ENCODE measurements around the gene GEMIN7. TPM values are rescaled to one million over a fixed set of nuclear protein-coding genes. Genes with fewer than 3 reads are reported as not detected.
A peak's percentile ranks its signal among the peaks of the same experiment; 100 is the strongest.

GEMIN7 gene
- total and polyA plus RNA-seq, 2 of the 13 experiments (the other 11 are each of a cell fraction or from before 2014, with no cell fraction given): 24.1 to 30.6 TPM

DNA sequence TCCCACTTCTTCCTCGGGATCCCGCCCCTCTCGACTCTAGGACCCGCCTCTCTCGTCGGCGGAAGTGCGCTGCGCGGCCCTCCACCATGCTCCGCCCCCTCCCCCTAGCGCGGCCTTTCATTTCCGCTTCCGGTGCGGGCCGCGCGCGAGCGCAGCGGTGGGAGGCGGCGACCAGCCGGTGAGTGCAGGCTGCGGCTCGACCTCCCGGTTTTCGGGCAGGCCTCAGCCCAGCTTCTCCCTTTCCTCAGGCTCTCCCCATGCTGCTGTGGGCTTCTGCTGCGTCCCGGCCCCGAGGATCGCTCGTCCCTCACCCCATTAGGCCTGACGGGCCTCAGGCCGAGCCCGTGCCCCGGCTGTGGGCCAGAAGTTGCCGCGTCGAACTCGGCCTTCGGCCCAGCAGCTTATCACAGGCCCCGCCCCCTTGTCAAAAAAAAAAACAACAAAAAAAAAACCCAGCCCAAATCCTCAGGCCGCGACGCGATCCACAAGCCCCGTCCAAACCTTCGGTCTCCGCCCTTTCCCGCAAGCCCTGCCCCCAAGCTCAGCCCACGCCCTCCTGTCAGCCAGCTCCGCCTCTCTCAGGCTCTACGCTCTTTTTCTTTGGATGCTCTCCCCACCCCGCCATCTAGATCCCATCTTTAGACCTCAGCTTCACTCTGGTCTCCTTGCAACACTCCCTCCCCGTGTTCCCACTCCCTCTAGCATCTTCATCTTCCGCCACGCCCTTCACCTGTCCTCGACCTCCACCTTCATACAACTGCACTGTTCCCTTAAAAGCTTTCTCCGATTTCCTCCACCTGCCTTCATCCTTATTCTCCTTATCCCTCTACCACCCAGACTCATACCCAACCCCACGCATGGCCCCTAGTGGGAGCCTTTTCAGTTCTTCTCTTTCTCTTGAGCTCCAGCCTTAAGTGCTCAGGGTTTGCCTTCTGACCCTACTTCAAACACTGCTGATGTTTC, 39.8 kb upstream of the GEMIN7 start, which contains the start of gene CLASRP:
Gene CLASRP (plus strand): TSS at position 115 of the 963 bp plus-strand sequence. CDS start 1,168 bp downstream, outside the sequence.
- BruUV-seq (replicated peaks): no TSS peak
- H3K36me3 ChIP-seq (replicated peaks in 1 of 2; ENCODE audit: control insufficient read depth in 1 of 2, insufficient read depth in 2 of 2, low read length in 2 of 2): peaks cover 4 to 32% of the 10 kb centered on the region in 2 experiments
- ChIA-PET POLR2A (interaction anchor here (0.7 to 2.2 kb wide), 21 partner anchors 8 to 149 kb away, joined by 3 to 14 read pairs (median 6); partner anchors contain the start of genes APOE, BLOC1S3, CLPTM1 and GEMIN7), CTCF (ENCODE audit: low intra/inter-chr PET ratio, low total read pairs) (no interaction called here)
- WGBS (ENCODE audit: low lambda C conversion rate): 5% methylated on average over 28 of the region's 62 CpGs
- H3K4me3 ChIP-seq (replicated peaks in 1 of 3; ENCODE audit: insufficient read depth in 1 of 3, low read depth in 2 of 3, low read length in 3 of 3): peak within 1 kb of the TSS; percentile 94 to 100 (median 95)
- peak within 1 kb of the TSS; percentile 91 for H3K4me2 ChIP-seq (ENCODE audit: low read depth, low read length)
- H3K9me3 ChIP-seq (ENCODE audit: low read length): no peaks in the 10 kb centered on the region
- no peaks in the 10 kb centered on the region; a peak in 1 of 5 replicates for H3K27me3 ChIP-seq (ENCODE audit: control insufficient read depth in 1 of 2, insufficient read depth in 2 of 2, low read length in 2 of 2)
- peaks cover 16% of the 10 kb centered on the region; the same call in 1 of the 2 replicates for H4K20me1 ChIP-seq (ENCODE audit: insufficient read depth, low read length)
- peak within 1 kb of the TSS; percentile 95 for H3K9ac ChIP-seq (ENCODE audit: insufficient read depth, low read depth, low read length)
- in situ Hi-C loops (cut with HindIII; ENCODE audit: extremely low pct_ligation_motif_present, low pct_unique_long_range_greater_than_20kb) (no loop called here), intact Hi-C loops (cut with micrococcal nuclease; ENCODE audit: unreplicated experiment) (no loop called here)
- DNase-seq (ENCODE audit: low spot score) (peak; percentile 71), FAIRE-seq (peak; percentile 71), ATAC-seq (peak; percentile 97)
- peak within 1 kb of the TSS; percentile 91 for H3K27ac ChIP-seq (ENCODE audit: extremely low read length, insufficient read depth, low read length)
- H3K79me2 ChIP-seq (ENCODE audit: insufficient read depth, low read length): peaks cover 28% of the 10 kb centered on the region
- peaks cover 48% of the 10 kb centered on the region for H3K4me1 ChIP-seq (ENCODE audit: insufficient read depth, low read length)
- no peak within 1 kb of the TSS for H2AFZ ChIP-seq (ENCODE audit: low read length)
- TF ChIP-seq ZNF317 (CRISPR knock-in tag; IDR thresholded peaks at IDR 0.05) (peak; percentile 82), NR2F2 (IDR thresholded peaks at IDR 0.05; ENCODE audit: borderline replicate concordance, low read depth) (no peak), GABPB1 (CRISPR knock-in tag; IDR thresholded peaks at IDR 0.05) (peak; percentile 99), ZNF180 (CRISPR knock-in tag; IDR thresholded peaks at IDR 0.05; ENCODE audit: borderline replicate concordance, low read depth) (0 out of 2 replicates have a peak, but pooled peaks have one; percentile 47), MED1 (CRISPR knock-in tag; IDR thresholded peaks at IDR 0.05) (peak; percentile 59; the same call in 1 of the 2 replicates), ATRX (CRISPR knock-in tag; IDR thresholded peaks at IDR 0.05; ENCODE audit: borderline replicate concordance) (no peak), TEAD3 (CRISPR knock-in tag; optimal IDR thresholded peaks at IDR 0.05; ENCODE audit: borderline replicate concordance) (peak; percentile 4), TCF12 (IDR thresholded peaks at IDR 0.05) (no peak), TCF12 (CRISPR knock-in tag; IDR thresholded peaks at IDR 0.05) (0 out of 2 replicates have a peak, but pooled peaks have one; percentile 45), ZNF121 (CRISPR knock-in tag; IDR thresholded peaks at IDR 0.05) (no peak), GPBP1L1 (CRISPR knock-in tag; IDR thresholded peaks at IDR 0.05) (no peak), ZFX (CRISPR knock-in tag; IDR thresholded peaks at IDR 0.05; ENCODE audit: low read depth) (peak; percentile 98), CAMTA2 (CRISPR knock-in tag; IDR thresholded peaks at IDR 0.05; ENCODE audit: borderline replicate concordance) (0 out of 2 replicates have a peak, but pooled peaks have one; percentile 43), POLR2A (IDR thresholded peaks at IDR 0.05; ENCODE audit: insufficient read depth in 1 of 2, low read depth in 2 of 2, low read length in 2 of 2) (peak; percentile 78 to 91), ZBTB1 (CRISPR knock-in tag; IDR thresholded peaks at IDR 0.05; ENCODE audit: borderline replicate concordance) (no peak), CREM (IDR thresholded peaks at IDR 0.05) (peak; percentile 43; the same call in 1 of the 2 replicates), CREM (CRISPR knock-in tag; IDR thresholded peaks at IDR 0.05) (no peak)
- TF ChIP-seq, protein P1, sequence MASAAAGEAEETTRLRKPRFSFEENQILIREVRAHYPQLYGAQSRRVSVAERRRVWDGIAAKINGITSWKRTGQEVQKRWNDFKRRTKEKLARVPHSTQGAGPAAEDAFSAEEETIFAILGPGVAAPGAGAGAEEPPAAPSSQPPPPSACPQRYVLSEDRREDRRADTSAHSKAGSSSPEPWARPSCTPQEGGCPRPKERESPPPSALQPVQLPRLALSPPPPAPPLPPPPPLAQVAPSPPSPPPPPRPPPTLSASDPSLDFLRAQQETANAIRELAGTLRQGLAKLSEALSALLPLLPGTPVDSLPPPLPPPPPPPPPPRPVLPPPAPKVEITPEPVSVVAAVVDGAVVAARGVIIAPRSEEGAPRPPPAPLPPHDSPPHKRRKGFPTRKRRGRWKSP (CRISPR knock-in tag; IDR thresholded peaks at IDR 0.05): no peak
- TF ChIP-seq, protein P2, sequence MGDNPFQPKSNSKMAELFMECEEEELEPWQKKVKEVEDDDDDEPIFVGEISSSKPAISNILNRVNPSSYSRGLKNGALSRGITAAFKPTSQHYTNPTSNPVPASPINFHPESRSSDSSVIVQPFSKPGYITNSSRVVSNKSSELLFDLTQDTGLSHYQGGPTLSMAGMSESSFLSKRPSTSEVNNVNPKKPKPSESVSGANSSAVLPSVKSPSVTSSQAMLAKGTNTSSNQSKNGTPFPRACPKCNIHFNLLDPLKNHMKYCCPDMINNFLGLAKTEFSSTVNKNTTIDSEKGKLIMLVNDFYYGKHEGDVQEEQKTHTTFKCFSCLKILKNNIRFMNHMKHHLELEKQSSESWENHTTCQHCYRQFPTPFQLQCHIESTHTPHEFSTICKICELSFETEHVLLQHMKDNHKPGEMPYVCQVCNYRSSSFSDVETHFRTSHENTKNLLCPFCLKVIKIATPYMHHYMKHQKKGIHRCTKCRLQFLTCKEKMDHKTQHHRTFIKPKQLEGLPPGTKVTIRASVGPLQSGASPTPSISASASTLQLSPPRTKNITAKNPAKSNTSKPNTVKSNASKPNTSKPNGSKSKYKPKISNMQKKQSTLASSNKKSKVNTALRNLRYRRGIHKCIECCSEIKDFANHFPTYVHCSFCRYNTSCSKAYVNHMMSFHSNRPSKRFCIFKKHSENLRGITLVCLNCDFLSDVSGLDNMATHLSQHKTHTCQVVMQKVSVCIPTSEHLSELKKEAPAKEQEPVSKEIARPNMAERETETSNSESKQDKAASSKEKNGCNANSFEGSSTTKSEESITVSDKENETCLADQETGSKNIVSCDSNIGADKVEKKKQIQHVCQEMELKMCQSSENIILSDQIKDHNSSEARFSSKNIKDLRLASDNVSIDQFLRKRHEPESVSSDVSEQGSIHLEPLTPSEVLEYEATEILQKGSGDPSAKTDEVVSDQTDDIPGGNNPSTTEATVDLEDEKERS (CRISPR knock-in tag; IDR thresholded peaks at IDR 0.05): 0 out of 2 replicates have a peak, but pooled peaks have one; percentile 21
